Osteocyte (in vitro differentiated cells): ENCODE data around the gene USP7. TPM values are rescaled to one million over a fixed set of nuclear protein-coding genes. Genes with fewer than 3 reads are reported as not detected.

Experiments
- DNase-seq: peaks from one replicate; pipeline ENCODE4 v3.0.0; 2021; ENCODE audit warnings: mixed read lengths; ENCODE audit not compliant: unreplicated experiment; ENCODE audit errors: extremely low spot score
- H3K27ac Mint-ChIP-seq: one replicate; pipeline ENCODE4 v1.8.0; 2021; ENCODE audit warnings: mild to moderate bottlenecking, mixed read lengths; ENCODE audit not compliant: unreplicated experiment
- H3K27me3 Mint-ChIP-seq: one replicate; pipeline ENCODE4 v1.8.0; 2021; ENCODE audit warnings: mixed read lengths; ENCODE audit not compliant: unreplicated experiment
- H3K36me3 Mint-ChIP-seq: one replicate; pipeline ENCODE4 v1.8.0; 2021; ENCODE audit warnings: mixed read lengths; ENCODE audit not compliant: unreplicated experiment
- H3K4me1 Mint-ChIP-seq: one replicate; pipeline ENCODE4 v1.8.0; 2021; ENCODE audit warnings: mixed read lengths; ENCODE audit not compliant: unreplicated experiment
- H3K4me3 Mint-ChIP-seq: one replicate; pipeline ENCODE4 v1.8.0; 2021; ENCODE audit warnings: mild to moderate bottlenecking, moderate library complexity, mixed read lengths; ENCODE audit not compliant: unreplicated experiment
- H3K9me3 Mint-ChIP-seq: one replicate; pipeline ENCODE4 v1.8.0; 2021; ENCODE audit warnings: mixed read lengths; ENCODE audit not compliant: unreplicated experiment
- CTCF ChIP-seq: fragments of 200-600 bp; sonication (generic); IDR thresholded peaks from 2 replicates; pipeline ENCODE4 v1.5.0; 2021; ENCODE audit warnings: antibody characterized with exemption, mild to moderate bottlenecking, moderate library complexity
- total RNA-seq: library from RNA; stranded (reverse); gene quantifications from 2 replicates; pipeline ENCODE4 v1.2.1, GENCODE V29; 2021

Gene USP7
- total RNA-seq, 1 donor from 2014 or later: 88.2 TPM

GRCh38 chr16:8905168-8905762 lies 58.4 kb downstream of the USP7 start:
- no peak for DNase-seq
- Mint-ChIP-seq H3K9me3 (no peaks in the 10 kb centered on the region), H3K4me1 (no peaks in the 10 kb centered on the region), H3K27me3 (no peaks in the 10 kb centered on the region), H3K4me3 (no peak overlapping the region), H3K36me3 (peaks cover 41% of the 10 kb centered on the region), H3K27ac (no peak overlapping the region)
- TF ChIP-seq CTCF: peak; percentile 57

GRCh38 chr16:8904018-8904430 lies 59.7 kb downstream of the USP7 start:
- H3K4me1 Mint-ChIP-seq: no peaks in the 10 kb centered on the region
- DNase-seq: no peak
- H3K4me3 Mint-ChIP-seq: no peak overlapping the region
- peaks cover 52% of the 10 kb centered on the region for H3K36me3 Mint-ChIP-seq
- no peak overlapping the region for H3K27ac Mint-ChIP-seq
- no peaks in the 10 kb centered on the region for H3K27me3 Mint-ChIP-seq
- H3K9me3 Mint-ChIP-seq: no peaks in the 10 kb centered on the region
- TF ChIP-seq CTCF: no peak

- Mint-ChIP-seq H3K36me3 (peaks cover 62% of the 10 kb centered on the region), H3K27me3 (no peaks in the 10 kb centered on the region), H3K4me1 (no peaks in the 10 kb centered on the region), H3K4me3 (no peak overlapping the region), H3K9me3 (no peaks in the 10 kb centered on the region), H3K27ac (no peak overlapping the region)
- TF ChIP-seq CTCF: no peak
- no peak for DNase-seq
Measured at GRCh38 chr16:8903004-8903403, 60.7 kb downstream of the USP7 start.

GRCh38 chr16:8901320-8901861 lies 62.3 kb downstream of the USP7 start:
- Mint-ChIP-seq H3K4me3 (no peak overlapping the region), H3K27me3 (no peaks in the 10 kb centered on the region), H3K27ac (no peak overlapping the region), H3K9me3 (no peaks in the 10 kb centered on the region), H3K4me1 (no peaks in the 10 kb centered on the region), H3K36me3 (peaks cover 63% of the 10 kb centered on the region)
- no peak for DNase-seq
- TF ChIP-seq CTCF: no peak

- Mint-ChIP-seq H3K36me3 (peaks cover 55% of the 10 kb centered on the region), H3K27me3 (no peaks in the 10 kb centered on the region), H3K27ac (no peak overlapping the region), H3K4me1 (no peaks in the 10 kb centered on the region), H3K9me3 (no peaks in the 10 kb centered on the region), H3K4me3 (no peak overlapping the region)
- no peak for TF ChIP-seq CTCF
- no peak for DNase-seq
Measured at GRCh38 chr16:8900343-8900742, 63.4 kb downstream of the USP7 start.
